ENCODE measurements around the gene HNRNPL.

The HNRNPL gene

GRCh38 chr19:38848299-38849146 is 1.3 kb downstream of the HNRNPL start:
- DNase-seq (ENCODE audit: low spot score): no peak
- TF ChIP-seq CTCF (IDR thresholded peaks at IDR 0.05; ENCODE audit: extremely low read depth, missing control alignments): no peak

GRCh38 chr19:38846097-38846496 is 3.7 kb downstream of the HNRNPL start:
- no peak for TF ChIP-seq CTCF (IDR thresholded peaks at IDR 0.05; ENCODE audit: extremely low read depth, missing control alignments)
- no peak for DNase-seq (ENCODE audit: low spot score)

GRCh38 chr19:38845374-38846024 is 4.3 kb downstream of the HNRNPL start:
- no peak for DNase-seq (ENCODE audit: low spot score)
- TF ChIP-seq CTCF (IDR thresholded peaks at IDR 0.05; ENCODE audit: extremely low read depth, missing control alignments): no peak

- no peak for TF ChIP-seq CTCF (IDR thresholded peaks at IDR 0.05; ENCODE audit: extremely low read depth, missing control alignments)
- no peak for DNase-seq (ENCODE audit: low spot score)
Observed at GRCh38 chr19:38844093-38844686, 5.6 kb downstream of the HNRNPL start.

GRCh38 chr19:38843175-38843758 is 6.5 kb downstream of the HNRNPL start:
- TF ChIP-seq CTCF (IDR thresholded peaks at IDR 0.05; ENCODE audit: extremely low read depth, missing control alignments): no peak
- DNase-seq (ENCODE audit: low spot score): no peak

GRCh38 chr19:38842439-38843174 is 7.2 kb downstream of the HNRNPL start:
- no peak for TF ChIP-seq CTCF (IDR thresholded peaks at IDR 0.05; ENCODE audit: extremely low read depth, missing control alignments)
- no peak for DNase-seq (ENCODE audit: low spot score)
